Measurements from ENCODE around the gene NDFIP1.

Gene NDFIP1

GRCh38 chr5:142170254-142170953 is 61.8 kb downstream of the NDFIP1 start:
- Histone ChIP-seq H3K9me3 (no peaks in the 10 kb centered on the region), H3K4me1 (peaks cover 13% of the 10 kb centered on the region), H3K4me3 (no peak overlapping the region), H3K27me3 (no peaks in the 10 kb centered on the region), H3K9ac (no peak overlapping the region), H3K36me3 (no peaks in the 10 kb centered on the region), H4K20me1 (no peaks in the 10 kb centered on the region), H3K4me2 (no peak overlapping the region), H3K27ac (no peak overlapping the region)
- no peak for TF ChIP-seq Cebpa-rat (IDR thresholded peaks at IDR 0.05)

GRCh38 chr5:142171270-142171669 is 62.7 kb downstream of the NDFIP1 start:
- H3K36me3 ChIP-seq: no peaks in the 10 kb centered on the region
- TF ChIP-seq Cebpa-rat (IDR thresholded peaks at IDR 0.05): no peak
- no peaks in the 10 kb centered on the region for H4K20me1 ChIP-seq
- H3K4me2 ChIP-seq: no peak overlapping the region
- no peaks in the 10 kb centered on the region for H3K9me3 ChIP-seq
- H3K27me3 ChIP-seq: no peaks in the 10 kb centered on the region
- H3K4me3 ChIP-seq: no peak overlapping the region
- peaks cover 22% of the 10 kb centered on the region for H3K4me1 ChIP-seq
- no peak overlapping the region for H3K27ac ChIP-seq
- H3K9ac ChIP-seq: no peak overlapping the region

GRCh38 chr5:142175039-142175438 is 66.5 kb downstream of the NDFIP1 start:
- peak overlapping the region; percentile 65 for H3K4me2 ChIP-seq
- H3K9ac ChIP-seq: no peak overlapping the region
- peak overlapping the region; percentile 1; the same call in 1 of the 2 replicates for H3K27ac ChIP-seq
- H3K4me3 ChIP-seq: no peak overlapping the region
- H3K27me3 ChIP-seq: no peaks in the 10 kb centered on the region
- TF ChIP-seq Cebpa-rat (IDR thresholded peaks at IDR 0.05): no peak
- H3K36me3 ChIP-seq: no peaks in the 10 kb centered on the region
- H3K9me3 ChIP-seq: no peaks in the 10 kb centered on the region
- no peaks in the 10 kb centered on the region for H4K20me1 ChIP-seq
- H3K4me1 ChIP-seq: peaks cover 38% of the 10 kb centered on the region

- peak overlapping the region; percentile 1; the same call in 1 of the 2 replicates for H3K27ac ChIP-seq
- no peaks in the 10 kb centered on the region for H3K27me3 ChIP-seq
- H3K9ac ChIP-seq: no peak overlapping the region
- no peak for TF ChIP-seq Cebpa-rat (IDR thresholded peaks at IDR 0.05)
- no peaks in the 10 kb centered on the region for H3K9me3 ChIP-seq
- no peaks in the 10 kb centered on the region for H4K20me1 ChIP-seq
- H3K36me3 ChIP-seq: no peaks in the 10 kb centered on the region
- H3K4me3 ChIP-seq: no peak overlapping the region
- peaks cover 44% of the 10 kb centered on the region for H3K4me1 ChIP-seq
- peak overlapping the region; percentile 65 for H3K4me2 ChIP-seq
Observed at GRCh38 chr5:142175461-142176142, 67.0 kb downstream of the NDFIP1 start.

- H3K27me3 ChIP-seq: no peaks in the 10 kb centered on the region
- peaks cover 48% of the 10 kb centered on the region for H3K4me1 ChIP-seq
- H3K4me3 ChIP-seq: no peak overlapping the region
- H3K9ac ChIP-seq: no peak overlapping the region
- TF ChIP-seq Cebpa-rat (IDR thresholded peaks at IDR 0.05): no peak
- H3K9me3 ChIP-seq: no peaks in the 10 kb centered on the region
- H4K20me1 ChIP-seq: no peaks in the 10 kb centered on the region
- peak overlapping the region; percentile 65; the same call in 1 of the 2 replicates for H3K4me2 ChIP-seq
- no peaks in the 10 kb centered on the region for H3K36me3 ChIP-seq
- H3K27ac ChIP-seq: no peak overlapping the region
Observed at GRCh38 chr5:142176255-142176654, 67.7 kb downstream of the NDFIP1 start.

GRCh38 chr5:142178651-142179050 is 70.1 kb downstream of the NDFIP1 start:
- Histone ChIP-seq H3K4me2 (no peak overlapping the region), H3K27ac (no peak overlapping the region)

GRCh38 chr5:142179776-142180387 is 71.3 kb downstream of the NDFIP1 start:
- Histone ChIP-seq H3K27me3 (no peaks in the 10 kb centered on the region), H3K4me3 (no peak overlapping the region), H3K36me3 (no peaks in the 10 kb centered on the region), H3K27ac (no peak overlapping the region), H3K9me3 (no peaks in the 10 kb centered on the region), H4K20me1 (no peaks in the 10 kb centered on the region), H3K4me1 (peaks cover 43% of the 10 kb centered on the region), H3K4me2 (peak overlapping the region; percentile 53), H3K9ac (no peak overlapping the region)
- no peak for TF ChIP-seq Cebpa-rat (IDR thresholded peaks at IDR 0.05)

More at GRCh38 chr5:142178651-142179050, 70.1 kb downstream of the NDFIP1 start:
- Histone ChIP-seq H3K4me3 (no peak overlapping the region), H4K20me1 (no peaks in the 10 kb centered on the region), H3K9ac (no peak overlapping the region), H3K36me3 (no peaks in the 10 kb centered on the region), H3K9me3 (no peaks in the 10 kb centered on the region), H3K27me3 (no peaks in the 10 kb centered on the region), H3K4me1 (peaks cover 48% of the 10 kb centered on the region)
- TF ChIP-seq Cebpa-rat (IDR thresholded peaks at IDR 0.05): no peak

- no peaks in the 10 kb centered on the region for H3K9me3 ChIP-seq
- H3K27me3 ChIP-seq: no peaks in the 10 kb centered on the region
- no peak for TF ChIP-seq Cebpa-rat (IDR thresholded peaks at IDR 0.05)
- H3K9ac ChIP-seq: no peak overlapping the region
- peaks cover 31% of the 10 kb centered on the region for H3K4me1 ChIP-seq
- no peak overlapping the region for H3K4me2 ChIP-seq
- H3K27ac ChIP-seq: no peak overlapping the region
- H4K20me1 ChIP-seq: no peaks in the 10 kb centered on the region
- no peak overlapping the region for H3K4me3 ChIP-seq
- H3K36me3 ChIP-seq: no peaks in the 10 kb centered on the region
Observed at GRCh38 chr5:142181096-142181495, 72.5 kb downstream of the NDFIP1 start.

GRCh38 chr5:142181547-142182163 is 73.1 kb downstream of the NDFIP1 start:
- H3K4me2 ChIP-seq: no peak overlapping the region
- no peak overlapping the region for H3K4me3 ChIP-seq
- H3K4me1 ChIP-seq: peaks cover 31% of the 10 kb centered on the region

More at GRCh38 chr5:142181547-142182163, 73.1 kb downstream of the NDFIP1 start:
- H3K27ac ChIP-seq: no peak overlapping the region
- no peak overlapping the region for H3K9ac ChIP-seq
- no peaks in the 10 kb centered on the region for H3K36me3 ChIP-seq
- H4K20me1 ChIP-seq: no peaks in the 10 kb centered on the region
- TF ChIP-seq Cebpa-rat (IDR thresholded peaks at IDR 0.05): no peak
- no peaks in the 10 kb centered on the region for H3K27me3 ChIP-seq
- no peaks in the 10 kb centered on the region for H3K9me3 ChIP-seq
